ENCODE results near the gene MAP3K5.

Gene MAP3K5

GRCh38 chr6:136788069-136788902 lies 4.0 kb downstream of the MAP3K5 start:
- Histone ChIP-seq H2BK12ac (ENCODE audit: low read length in 2 of 2) (no peak overlapping the region), H3K27ac (ENCODE audit: low read length, poor library complexity, severe bottlenecking) (no peak overlapping the region), H3K79me1 (replicated peaks; ENCODE audit: low read length, poor library complexity, severe bottlenecking) (peaks cover 25% of the 10 kb centered on the region), H3K4me3 (ENCODE audit: insufficient read depth in 1 of 2, low read depth in 1 of 2, low read length in 2 of 2) (no peak overlapping the region), H3K23ac (ENCODE audit: low read length in 2 of 2) (no peak overlapping the region), H3K9ac (ENCODE audit: low read length) (no peak overlapping the region), H4K91ac (ENCODE audit: low read length) (no peak overlapping the region), H2AK5ac (ENCODE audit: low read length, severe bottlenecking) (no peak overlapping the region), H3K27me3 (ENCODE audit: control insufficient read depth in 1 of 2, insufficient read depth in 1 of 2, low read length in 2 of 2) (no peaks in the 10 kb centered on the region), H3K4me2 (ENCODE audit: low read length, poor library complexity, severe bottlenecking) (no peak overlapping the region), H2BK5ac (ENCODE audit: low read depth, low read length, poor library complexity, severe bottlenecking) (no peak overlapping the region), H4K8ac (ENCODE audit: low read length) (no peak overlapping the region), H2BK120ac (ENCODE audit: low read depth, low read length) (no peak overlapping the region), H3K4me1 (ENCODE audit: control insufficient read depth, insufficient read depth, low read depth, low read length) (peaks cover 13% of the 10 kb centered on the region), H2AFZ (ENCODE audit: low read depth, low read length) (no peak overlapping the region), H3K14ac (ENCODE audit: low read length in 2 of 2) (no peak overlapping the region), H3K36me3 (ENCODE audit: control insufficient read depth in 1 of 2, insufficient read depth in 2 of 2, low read depth in 1 of 2, low read length in 2 of 2) (no peaks in the 10 kb centered on the region), H2BK15ac (ENCODE audit: low read depth, poor library complexity, severe bottlenecking) (no peak overlapping the region), H3K4ac (ENCODE audit: low read depth in 1 of 2, low read length in 2 of 2) (no peak overlapping the region), H3K9me3 (ENCODE audit: control insufficient read depth, low read length) (no peaks in the 10 kb centered on the region), H3K18ac (ENCODE audit: low read depth in 1 of 2, low read length in 2 of 2) (no peak overlapping the region)
- 34% methylated on average over 7 of the region's 7 CpGs for WGBS
- DNase-seq = peak; percentile 93

GRCh38 chr6:136787726-136788068 lies 4.6 kb downstream of the MAP3K5 start:
- Histone ChIP-seq H2AFZ (ENCODE audit: low read depth, low read length) (no peak overlapping the region), H3K27ac (ENCODE audit: low read length, poor library complexity, severe bottlenecking) (no peak overlapping the region), H3K23ac (ENCODE audit: low read length in 2 of 2) (no peak overlapping the region), H3K79me1 (replicated peaks; ENCODE audit: low read length, poor library complexity, severe bottlenecking) (peaks cover 26% of the 10 kb centered on the region), H2AK5ac (ENCODE audit: low read length, severe bottlenecking) (peak overlapping the region; percentile 69), H2BK5ac (ENCODE audit: low read depth, low read length, poor library complexity, severe bottlenecking) (no peak overlapping the region), H3K9me3 (ENCODE audit: control insufficient read depth, low read length) (no peaks in the 10 kb centered on the region), H3K4me1 (ENCODE audit: control insufficient read depth, insufficient read depth, low read depth, low read length) (peaks cover 13% of the 10 kb centered on the region), H3K27me3 (ENCODE audit: control insufficient read depth in 1 of 2, insufficient read depth in 1 of 2, low read length in 2 of 2) (no peaks in the 10 kb centered on the region), H4K91ac (ENCODE audit: low read length) (no peak overlapping the region), H3K9ac (ENCODE audit: low read length) (no peak overlapping the region), H3K4ac (ENCODE audit: low read depth in 1 of 2, low read length in 2 of 2) (peak overlapping the region in 1 of 2 experiments; percentile 41), H2BK15ac (ENCODE audit: low read depth, poor library complexity, severe bottlenecking) (peak overlapping the region; percentile 36), H3K36me3 (ENCODE audit: control insufficient read depth in 1 of 2, insufficient read depth in 2 of 2, low read depth in 1 of 2, low read length in 2 of 2) (no peaks in the 10 kb centered on the region), H4K8ac (ENCODE audit: low read length) (no peak overlapping the region), H3K4me2 (ENCODE audit: low read length, poor library complexity, severe bottlenecking) (no peak overlapping the region), H2BK120ac (ENCODE audit: low read depth, low read length) (peak overlapping the region; percentile 9), H3K14ac (ENCODE audit: low read length in 2 of 2) (no peak overlapping the region), H3K18ac (ENCODE audit: low read depth in 1 of 2, low read length in 2 of 2) (peak overlapping the region; percentile 64 to 66), H3K4me3 (ENCODE audit: insufficient read depth in 1 of 2, low read depth in 1 of 2, low read length in 2 of 2) (no peak overlapping the region), H2BK12ac (ENCODE audit: low read length in 2 of 2) (peak overlapping the region in 1 of 2 experiments; percentile 21)
- DNase-seq = no peak
- WGBS = 63% methylated on average over 2 of the region's 4 CpGs

- Histone ChIP-seq H3K27me3 (ENCODE audit: control insufficient read depth in 1 of 2, insufficient read depth in 1 of 2, low read length in 2 of 2) (no peaks in the 10 kb centered on the region), H3K4me3 (ENCODE audit: insufficient read depth in 1 of 2, low read depth in 1 of 2, low read length in 2 of 2) (no peak overlapping the region), H3K4me2 (ENCODE audit: low read length, poor library complexity, severe bottlenecking) (no peak overlapping the region), H3K23ac (ENCODE audit: low read length in 2 of 2) (no peak overlapping the region), H2BK15ac (ENCODE audit: low read depth, poor library complexity, severe bottlenecking) (no peak overlapping the region), H3K14ac (ENCODE audit: low read length in 2 of 2) (peak overlapping the region in 1 of 2 experiments; percentile 77), H3K18ac (ENCODE audit: low read depth in 1 of 2, low read length in 2 of 2) (peak overlapping the region in 1 of 2 experiments; percentile 28), H2AFZ (ENCODE audit: low read depth, low read length) (no peak overlapping the region), H3K36me3 (ENCODE audit: control insufficient read depth in 1 of 2, insufficient read depth in 2 of 2, low read depth in 1 of 2, low read length in 2 of 2) (no peaks in the 10 kb centered on the region), H2BK120ac (ENCODE audit: low read depth, low read length) (no peak overlapping the region), H3K4me1 (ENCODE audit: control insufficient read depth, insufficient read depth, low read depth, low read length) (peaks cover 11% of the 10 kb centered on the region), H4K8ac (ENCODE audit: low read length) (no peak overlapping the region), H2BK12ac (ENCODE audit: low read length in 2 of 2) (peak overlapping the region; percentile 49 to 51), H3K79me1 (replicated peaks; ENCODE audit: low read length, poor library complexity, severe bottlenecking) (peaks cover 26% of the 10 kb centered on the region), H3K9me3 (ENCODE audit: control insufficient read depth, low read length) (no peaks in the 10 kb centered on the region), H3K9ac (ENCODE audit: low read length) (no peak overlapping the region), H3K27ac (ENCODE audit: low read length, poor library complexity, severe bottlenecking) (no peak overlapping the region), H4K91ac (ENCODE audit: low read length) (peak overlapping the region; percentile 48), H2AK5ac (ENCODE audit: low read length, severe bottlenecking) (no peak overlapping the region), H2BK5ac (ENCODE audit: low read depth, low read length, poor library complexity, severe bottlenecking) (no peak overlapping the region), H3K4ac (ENCODE audit: low read depth in 1 of 2, low read length in 2 of 2) (peak overlapping the region in 1 of 2 experiments; percentile 33)
- DNase-seq = no peak
- WGBS = 98% methylated on average over 6 of the region's 6 CpGs
Measured at GRCh38 chr6:136786658-136787057, 5.6 kb downstream of the MAP3K5 start.

GRCh38 chr6:136784910-136785746 lies 7.1 kb downstream of the MAP3K5 start:
- Histone ChIP-seq H3K23ac (ENCODE audit: low read length in 2 of 2) (no peak overlapping the region), H2BK5ac (ENCODE audit: low read depth, low read length, poor library complexity, severe bottlenecking) (no peak overlapping the region), H3K4me1 (ENCODE audit: control insufficient read depth, insufficient read depth, low read depth, low read length) (peaks cover 8% of the 10 kb centered on the region), H3K4me2 (ENCODE audit: low read length, poor library complexity, severe bottlenecking) (no peak overlapping the region), H3K4ac (ENCODE audit: low read depth in 1 of 2, low read length in 2 of 2) (peak overlapping the region in 1 of 2 experiments; percentile 13), H3K18ac (ENCODE audit: low read depth in 1 of 2, low read length in 2 of 2) (peak overlapping the region in 1 of 2 experiments; percentile 61), H2AK5ac (ENCODE audit: low read length, severe bottlenecking) (no peak overlapping the region), H2BK120ac (ENCODE audit: low read depth, low read length) (no peak overlapping the region), H3K4me3 (ENCODE audit: insufficient read depth in 1 of 2, low read depth in 1 of 2, low read length in 2 of 2) (no peak overlapping the region), H2BK15ac (ENCODE audit: low read depth, poor library complexity, severe bottlenecking) (peak overlapping the region; percentile 29), H3K27me3 (ENCODE audit: control insufficient read depth in 1 of 2, insufficient read depth in 1 of 2, low read length in 2 of 2) (no peaks in the 10 kb centered on the region), H3K9me3 (ENCODE audit: control insufficient read depth, low read length) (no peaks in the 10 kb centered on the region), H2BK12ac (ENCODE audit: low read length in 2 of 2) (peak overlapping the region in 1 of 2 experiments; percentile 33), H4K91ac (ENCODE audit: low read length) (peak overlapping the region; percentile 2), H2AFZ (ENCODE audit: low read depth, low read length) (no peak overlapping the region), H3K14ac (ENCODE audit: low read length in 2 of 2) (no peak overlapping the region), H3K27ac (ENCODE audit: low read length, poor library complexity, severe bottlenecking) (no peak overlapping the region), H3K36me3 (ENCODE audit: control insufficient read depth in 1 of 2, insufficient read depth in 2 of 2, low read depth in 1 of 2, low read length in 2 of 2) (no peaks in the 10 kb centered on the region), H3K79me1 (replicated peaks; ENCODE audit: low read length, poor library complexity, severe bottlenecking) (peaks cover 22% of the 10 kb centered on the region), H4K8ac (ENCODE audit: low read length) (peak overlapping the region; percentile 0), H3K9ac (ENCODE audit: low read length) (no peak overlapping the region)
- 94% methylated on average over 9 of the region's 10 CpGs for WGBS
- DNase-seq = no peak
